Astrocyte of the cerebellum (primary cell): ENCODE data around the gene SRSF2.

ENCODE experiments used
- DNase-seq: peaks from one replicate; pipeline ENCODE4 v3.0.0-alpha.2; 2011; ENCODE audit warnings: low read depth
- H3K4me3 ChIP-seq: 2 replicates; pipeline ENCODE4 v1.5.1; 2011; ENCODE audit warnings: mild to moderate bottlenecking, low read depth, low read length, moderate library complexity
- in situ Hi-C: cut with HindIII; loops from 2 replicates; pipeline ENCODE4 v1.10.0; 2017; ENCODE audit warnings: low sequenced_read_pairs
- TF ChIP-seq, protein P1 (sequence below): IDR thresholded peaks from 2 replicates; pipeline ENCODE4 v1.5.1; 2012; ENCODE audit warnings: low read length, low read depth, moderate library complexity, mild to moderate bottlenecking; ENCODE audit errors: missing control alignments

Gene SRSF2

DNA sequence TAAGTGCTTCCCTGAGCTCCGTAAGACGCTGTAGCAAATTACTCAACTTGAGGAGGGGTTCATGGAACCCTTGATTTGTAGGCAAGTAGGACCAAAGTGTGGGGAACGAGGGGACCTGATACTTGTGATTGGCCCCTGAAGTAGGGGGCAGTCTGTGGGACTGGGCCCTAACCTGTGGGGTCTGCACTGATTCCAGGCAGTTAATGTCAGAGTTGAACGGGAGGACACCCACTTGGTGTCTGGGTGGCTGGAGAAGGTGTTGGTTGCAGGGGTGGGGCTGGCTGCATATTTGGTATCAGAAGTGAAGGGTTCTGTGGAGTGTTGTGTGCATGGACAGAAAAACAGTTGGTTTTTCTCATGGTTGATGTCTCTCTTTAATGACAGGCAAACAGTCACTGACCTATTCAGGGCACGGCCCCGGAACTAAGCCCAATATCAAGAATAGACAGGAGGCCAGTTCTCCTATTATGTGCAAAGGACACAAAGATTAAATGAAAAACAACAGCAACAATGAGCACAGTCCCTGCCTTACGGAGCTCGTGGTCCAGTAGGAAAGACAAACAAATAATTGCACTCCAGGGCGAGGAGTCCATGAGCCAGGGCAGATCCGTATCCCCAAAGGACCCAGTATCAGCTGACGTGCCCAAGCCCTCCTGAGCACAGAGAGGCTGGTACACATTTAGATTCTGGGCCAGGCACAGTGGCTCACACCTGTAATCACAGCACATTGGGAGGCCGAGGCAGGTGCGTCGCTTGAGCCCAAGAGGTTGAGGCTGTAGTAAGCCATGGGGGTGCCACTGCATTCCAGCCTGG is 45.5 kb downstream of the SRSF2 start:
- no peak for DNase-seq
- in situ Hi-C loops: no loop called here
- H3K4me3 ChIP-seq: no peak overlapping the region
- TF ChIP-seq, protein P1, sequence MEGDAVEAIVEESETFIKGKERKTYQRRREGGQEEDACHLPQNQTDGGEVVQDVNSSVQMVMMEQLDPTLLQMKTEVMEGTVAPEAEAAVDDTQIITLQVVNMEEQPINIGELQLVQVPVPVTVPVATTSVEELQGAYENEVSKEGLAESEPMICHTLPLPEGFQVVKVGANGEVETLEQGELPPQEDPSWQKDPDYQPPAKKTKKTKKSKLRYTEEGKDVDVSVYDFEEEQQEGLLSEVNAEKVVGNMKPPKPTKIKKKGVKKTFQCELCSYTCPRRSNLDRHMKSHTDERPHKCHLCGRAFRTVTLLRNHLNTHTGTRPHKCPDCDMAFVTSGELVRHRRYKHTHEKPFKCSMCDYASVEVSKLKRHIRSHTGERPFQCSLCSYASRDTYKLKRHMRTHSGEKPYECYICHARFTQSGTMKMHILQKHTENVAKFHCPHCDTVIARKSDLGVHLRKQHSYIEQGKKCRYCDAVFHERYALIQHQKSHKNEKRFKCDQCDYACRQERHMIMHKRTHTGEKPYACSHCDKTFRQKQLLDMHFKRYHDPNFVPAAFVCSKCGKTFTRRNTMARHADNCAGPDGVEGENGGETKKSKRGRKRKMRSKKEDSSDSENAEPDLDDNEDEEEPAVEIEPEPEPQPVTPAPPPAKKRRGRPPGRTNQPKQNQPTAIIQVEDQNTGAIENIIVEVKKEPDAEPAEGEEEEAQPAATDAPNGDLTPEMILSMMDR: no peak

DNA sequence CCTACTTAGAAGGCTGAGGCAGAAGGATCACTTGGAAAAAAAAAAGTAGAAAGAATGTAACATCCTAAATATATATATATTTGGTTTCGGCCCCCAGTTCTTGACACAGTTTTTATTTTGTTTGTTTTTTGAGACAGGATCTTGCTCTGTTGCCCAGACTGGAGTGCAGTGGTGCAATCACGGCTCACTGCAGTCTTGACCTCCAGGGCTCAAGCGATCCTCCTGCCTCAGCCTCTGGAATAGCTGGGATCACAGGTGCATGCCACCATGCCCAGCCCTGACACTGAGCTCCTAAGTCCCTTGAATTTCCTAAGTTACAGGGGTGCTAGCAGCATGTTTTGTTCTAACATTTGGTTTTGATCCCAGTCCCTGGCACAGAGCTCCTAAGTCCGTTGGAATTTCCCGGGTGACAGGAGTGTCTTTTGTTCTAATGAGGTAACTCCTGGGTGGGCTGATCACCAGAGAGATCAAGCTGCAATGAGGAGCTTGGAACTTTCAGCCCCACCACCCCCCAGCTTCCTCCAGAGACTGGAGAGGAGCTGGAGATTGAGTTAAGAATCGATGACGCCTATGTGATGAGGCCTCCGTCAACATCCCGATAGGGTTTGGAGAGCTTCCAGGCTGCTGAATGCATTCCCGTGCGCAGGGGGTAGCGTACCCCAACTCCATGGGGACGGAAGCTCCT is 46.4 kb downstream of the SRSF2 start:
- in situ Hi-C loops: no loop called here
- H3K4me3 ChIP-seq: no peak overlapping the region
- DNase-seq: no peak
- TF ChIP-seq, protein P1: no peak

DNA sequence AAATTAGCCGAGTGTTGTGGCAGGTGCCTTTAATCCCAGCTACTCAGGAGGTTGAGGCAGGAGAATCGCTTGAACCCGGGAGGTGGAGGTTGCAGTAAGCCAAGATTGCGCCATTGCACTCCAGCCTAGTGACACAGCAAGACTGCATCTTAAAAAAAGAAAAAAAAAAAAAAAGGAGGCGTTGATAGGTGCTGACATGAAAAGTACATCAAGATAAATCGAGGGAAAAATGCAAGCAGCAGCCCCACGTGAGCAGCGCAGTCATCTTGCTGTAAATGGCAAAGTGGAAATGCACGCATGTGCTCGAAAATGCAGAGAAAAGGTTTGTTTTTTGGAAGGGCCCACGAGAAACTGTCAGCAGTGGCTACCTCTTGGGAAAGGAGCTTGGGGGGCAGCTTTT is 47.3 kb downstream of the SRSF2 start:
- in situ Hi-C loops: no loop called here
- no peak overlapping the region for H3K4me3 ChIP-seq
- no peak for DNase-seq
- TF ChIP-seq, protein P1: no peak

DNA sequence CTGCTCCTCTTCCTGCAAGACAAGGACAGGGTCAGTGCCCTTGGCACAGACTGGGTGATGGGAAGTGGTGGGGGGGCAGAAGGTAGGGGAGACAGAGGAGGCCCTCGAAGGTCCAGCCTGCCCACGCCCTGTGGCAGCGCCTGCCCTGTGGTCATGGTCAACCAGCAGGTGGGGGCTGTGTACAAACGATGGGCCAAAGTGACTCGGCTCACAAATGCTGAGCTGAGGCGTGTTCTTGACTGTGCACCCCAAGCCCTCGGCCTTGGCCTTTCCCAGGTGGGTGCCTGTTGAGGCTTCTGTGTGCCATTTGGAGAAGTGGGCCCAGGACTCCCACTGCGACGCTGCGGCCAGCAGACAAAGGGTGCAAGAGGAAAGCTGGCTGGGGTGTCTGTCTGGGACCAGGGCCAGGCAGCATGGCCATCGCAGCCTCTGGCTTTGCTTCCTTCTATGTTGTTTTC is 48.9 kb downstream of the SRSF2 start:
- TF ChIP-seq, protein P1: no peak
- H3K4me3 ChIP-seq: no peak overlapping the region
- in situ Hi-C loops: no loop called here
- no peak for DNase-seq

DNA sequence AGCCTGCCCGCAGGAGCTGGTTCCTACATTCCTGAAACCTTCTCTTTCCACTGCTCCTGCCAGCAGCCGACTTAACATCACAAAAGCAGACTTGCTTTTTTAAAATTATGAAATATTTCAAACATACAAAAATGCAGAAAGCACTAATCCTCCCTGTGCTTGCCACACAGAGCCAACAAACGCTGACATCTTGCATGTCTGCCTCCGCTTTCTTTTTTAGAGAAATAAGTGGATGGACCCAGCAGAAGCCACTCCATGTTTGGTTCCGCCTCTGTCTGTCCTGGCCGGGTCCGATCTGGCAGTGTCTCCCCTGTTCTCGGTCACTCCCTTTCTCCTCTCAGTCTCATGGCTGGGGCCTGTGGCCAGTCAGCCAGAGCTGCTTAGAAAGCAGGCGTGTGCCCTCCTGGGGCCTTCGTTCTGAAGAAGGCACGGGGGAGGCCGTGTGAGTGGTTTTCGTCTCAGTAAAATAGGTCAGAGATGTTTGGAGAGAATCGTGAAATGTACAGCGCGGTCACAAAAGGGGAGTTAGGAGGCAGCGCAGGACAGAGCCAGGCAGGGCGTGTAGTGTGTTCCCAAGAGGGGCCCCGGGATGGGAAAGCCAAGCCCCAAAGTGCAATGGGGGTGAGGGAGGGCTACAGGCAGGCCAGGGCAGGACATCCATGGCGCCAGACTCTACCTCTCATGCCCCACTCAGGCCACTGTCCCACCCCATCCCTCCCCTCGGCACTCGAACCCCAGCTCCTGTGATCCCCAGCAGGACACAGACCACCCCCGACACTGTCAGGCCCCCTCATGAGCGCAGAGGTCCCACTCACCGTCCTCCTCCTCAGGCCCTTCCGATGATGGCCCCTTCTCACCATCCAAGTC is 49.6 kb downstream of the SRSF2 start:
- TF ChIP-seq, protein P1: no peak
- DNase-seq: no peak
- in situ Hi-C loops: no loop called here
- H3K4me3 ChIP-seq: no peak overlapping the region
